H1 (cell line): ENCODE measurements around the gene TMEM130. TPM values are rescaled to one million over a fixed set of nuclear protein-coding genes. Genes with fewer than 3 reads are reported as not detected.

Experiments
- ASH2L ChIP-seq: fragments of 200-600, 300-600 bp; sonication (generic); IDR thresholded peaks from one replicate; pipeline ENCODE4 v1.7.1; 2017; ENCODE audit warnings: low read length
- BCL11A ChIP-seq, 2 experiments: IDR thresholded peaks; one replicate each; pipeline ENCODE4 v1.6.1; 2011; ENCODE audit warnings: low read depth in 2 of 2, low read length in 2 of 2, mild to moderate bottlenecking in 2 of 2
- CBX8 ChIP-seq: fragments of 300-800, 300-1000 bp; sonication (generic); IDR thresholded peaks from 2 replicates; pipeline ENCODE4 v1.7.1; 2016; ENCODE audit warnings: low read depth, low read length, borderline replicate concordance
- CHD2 ChIP-seq: IDR thresholded peaks from 2 replicates; pipeline ENCODE4 v1.6.1; 2012; ENCODE audit warnings: low read length, improper control_type of control experiment
- CREB1 ChIP-seq: IDR thresholded peaks from 2 replicates; pipeline ENCODE4 v1.6.1; 2012; ENCODE audit warnings: inconsistent platforms
- CTCF ChIP-seq, 3 experiments: IDR thresholded peaks; 1 replicate in 2 of 3; 2 replicates in 1 of 3; pipeline versions ENCODE4 v1.5.1 to v1.6.1; 2011; ENCODE audit warnings: low read length in 3 of 3, mild to moderate bottlenecking in 3 of 3, inconsistent platforms in 2 of 3, low read depth in 1 of 3, moderate library complexity in 1 of 3; ENCODE audit not compliant: insufficient read depth in 1 of 3; ENCODE audit errors: control extremely low read depth in 1 of 3
- EGR1 ChIP-seq: IDR thresholded peaks from 2 replicates; pipeline ENCODE4 v1.6.1; 2011; ENCODE audit warnings: low read depth, low read length, borderline replicate concordance
- HDAC2 ChIP-seq, 2 experiments: fragments of 300-600 bp in 1 of 2; sonication (generic) in 1 of 2; IDR thresholded peaks; 2 replicates each; pipeline ENCODE4 v1.6.1; 2011 to 2012; ENCODE audit warnings: low read depth in 2 of 2, low read length in 2 of 2, mild to moderate bottlenecking in 2 of 2, moderate library complexity in 2 of 2, borderline replicate concordance in 1 of 2, inconsistent platforms in 1 of 2
- JUND ChIP-seq: IDR thresholded peaks from 2 replicates; pipeline ENCODE4 v1.6.1; 2011; ENCODE audit warnings: mild to moderate bottlenecking, improper control_type of control experiment, low read length
- KDM4A ChIP-seq: IDR thresholded peaks from one replicate; pipeline ENCODE4 v1.7.1; 2012; ENCODE audit warnings: low read depth, mild to moderate bottlenecking, moderate library complexity, low read length, inconsistent platforms; ENCODE audit not compliant: severe bottlenecking
- NANOG ChIP-seq: IDR thresholded peaks from 2 replicates; pipeline ENCODE4 v1.6.1; 2011; ENCODE audit warnings: low read length, low read depth, mild to moderate bottlenecking, inconsistent platforms; ENCODE audit not compliant: insufficient read depth, poor library complexity, severe bottlenecking
- PHF8 ChIP-seq: fragments of 200-600 bp; sonication (generic); conservative IDR thresholded peaks from 2 replicates; pipeline ENCODE4 v1.7.1; 2012; ENCODE audit warnings: low read depth, mild to moderate bottlenecking, inconsistent platforms, low read length, moderate library complexity
- POLR2A ChIP-seq, 2 experiments: IDR thresholded peaks; 1 replicate in 1 of 2; 2 replicates in 1 of 2; pipeline ENCODE4 v1.6.1; 2011; ENCODE audit warnings: low read depth in 2 of 2, low read length in 2 of 2, mild to moderate bottlenecking in 2 of 2; ENCODE audit errors: control extremely low read depth in 1 of 2
- RAD21 ChIP-seq, 2 experiments: IDR thresholded peaks in 1 of 2; conservative IDR thresholded peaks in 1 of 2; 2 replicates each; pipeline ENCODE4 v1.6.1; 2011; ENCODE audit warnings: low read depth in 2 of 2, low read length in 2 of 2, improper control_type of control experiment in 1 of 2, inconsistent platforms in 1 of 2, mild to moderate bottlenecking in 1 of 2, moderate library complexity in 1 of 2
- RXRA ChIP-seq: IDR thresholded peaks from 2 replicates; pipeline ENCODE4 v1.6.1; 2011; ENCODE audit warnings: low read depth, mild to moderate bottlenecking, low read length, moderate library complexity; ENCODE audit not compliant: insufficient read depth
- SP1 ChIP-seq: IDR thresholded peaks from 2 replicates; pipeline ENCODE4 v1.6.1; 2011; ENCODE audit warnings: low read depth, low read length
- SUZ12 ChIP-seq: fragments of 200-600 bp; sonication (generic); IDR thresholded peaks from 2 replicates; pipeline ENCODE4 v1.6.1; 2012; ENCODE audit warnings: mild to moderate bottlenecking, inconsistent platforms, low read length, moderate library complexity, mixed read lengths
- TAF1 ChIP-seq: IDR thresholded peaks from 2 replicates; pipeline ENCODE4 v1.6.1; 2011; ENCODE audit warnings: mild to moderate bottlenecking, low read depth, low read length
- TAF7 ChIP-seq: optimal IDR thresholded peaks from 2 replicates; pipeline ENCODE3; 2011; ENCODE audit warnings: low read depth, mild to moderate bottlenecking, inconsistent platforms, low read length, moderate library complexity, borderline replicate concordance
- TBP ChIP-seq: IDR thresholded peaks from 2 replicates; pipeline ENCODE4 v1.6.1; 2011; ENCODE audit warnings: low read depth, low read length, improper control_type of control experiment
- polyA plus RNA-seq, 7 experiments: library from polyadenylated mRNA; depleted of rRNA in 3 of 7; stranded (reverse) in 5 of 7; unstranded in 2 of 7; fragments of >200 nt in 5 of 7; fragments of 200-250 nt in 2 of 7; gene quantifications; 1 replicate in 5 of 7; 2 replicates in 1 of 7; 4 replicates in 1 of 7; pipeline versions ENCODE4 v1.2.1 to v1.2.3, GENCODE V29; 2011 to 2013; ENCODE audit warnings: missing spikeins in 2 of 7, mixed read lengths in 2 of 7
- total RNA-seq: library from RNA; stranded (reverse); fragmentation: NEBNext Ultra II Directional; extraction: Animal tissue kit (Norgen Biotek cat#: 25700); gene quantifications from 2 replicates; pipeline ENCODE4 v1.2.1, GENCODE V29; 2021

The TMEM130 gene
- total and polyA plus RNA-seq, 2 of the 8 experiments (the other 6 are each of a cell fraction or from before 2014, with no cell fraction given), result 2.9 to 6.6 TPM

GRCh38 chr7:98878365-98879197 is 8.8 kb upstream of the TMEM130 start, which contains the start of gene TRRAP (continued):
- TF ChIP-seq SUZ12, result no peak
- TF ChIP-seq CBX8, result no peak
- TF ChIP-seq CTCF (IDR thresholded peaks at IDR 0.05; ENCODE audit: control extremely low read depth in 1 of 3, insufficient read depth in 1 of 3, low read depth in 1 of 3, low read length in 3 of 3), result peak; percentile 74 to 88 (median 85)
- TF ChIP-seq KDM4A, result peak; percentile 67
- no peak for TF ChIP-seq NANOG
- TF ChIP-seq TAF1, result peak; percentile 81
- peak; percentile 56 to 87 for TF ChIP-seq POLR2A (IDR thresholded peaks at IDR 0.05; ENCODE audit: control extremely low read depth in 1 of 2, low read depth in 2 of 2, low read length in 2 of 2)
- peak; percentile 6 to 16; a peak in 2 of 4 replicates for TF ChIP-seq RAD21 (IDR thresholded peaks at IDR 0.05 in 1 of 2, conservative IDR thresholded peaks at IDR 0.05 in 1 of 2; ENCODE audit: low read depth in 2 of 2, low read length in 2 of 2)
- no peak for TF ChIP-seq HDAC2 (IDR thresholded peaks at IDR 0.05; ENCODE audit: borderline replicate concordance in 1 of 2, low read depth in 2 of 2, low read length in 2 of 2)
- TF ChIP-seq JUND, result 0 out of 2 replicates have a peak, but pooled peaks have one; percentile 45
- peak; percentile 97 for TF ChIP-seq EGR1
- no peak for TF ChIP-seq BCL11A (IDR thresholded peaks at IDR 0.05; ENCODE audit: low read depth in 2 of 2, low read length in 2 of 2)
- TF ChIP-seq CREB1, result peak; percentile 49
- TF ChIP-seq RXRA, result no peak
- no peak for TF ChIP-seq CHD2
- TF ChIP-seq TAF7, result peak; percentile 60
- peak; percentile 92 for TF ChIP-seq PHF8
- TF ChIP-seq ASH2L, result peak; percentile 51
- TF ChIP-seq SP1, result no peak
- peak; percentile 75; the same call in 1 of the 2 replicates for TF ChIP-seq TBP
